NCI-H460 (cell line): ENCODE measurements around the gene RAB30. TPM values are rescaled to one million over a fixed set of nuclear protein-coding genes. Genes with fewer than 3 reads are reported as not detected.

ENCODE experiments used
- DNase-seq: peaks from one replicate; pipeline ENCODE4 v3.0.0-alpha.2; 2016; ENCODE audit warnings: low read depth; ENCODE audit errors: extremely low read depth
- total RNA-seq: library from RNA; depleted of rRNA; stranded (reverse); fragments of >200 nt; shearing (Covaris generic); gene quantifications from 2 replicates; pipeline ENCODE4 v1.2.3, GENCODE V29; 2014

The RAB30 gene
- total RNA-seq, 1 experiment from 2014 or later = 3.7 TPM

DNA sequence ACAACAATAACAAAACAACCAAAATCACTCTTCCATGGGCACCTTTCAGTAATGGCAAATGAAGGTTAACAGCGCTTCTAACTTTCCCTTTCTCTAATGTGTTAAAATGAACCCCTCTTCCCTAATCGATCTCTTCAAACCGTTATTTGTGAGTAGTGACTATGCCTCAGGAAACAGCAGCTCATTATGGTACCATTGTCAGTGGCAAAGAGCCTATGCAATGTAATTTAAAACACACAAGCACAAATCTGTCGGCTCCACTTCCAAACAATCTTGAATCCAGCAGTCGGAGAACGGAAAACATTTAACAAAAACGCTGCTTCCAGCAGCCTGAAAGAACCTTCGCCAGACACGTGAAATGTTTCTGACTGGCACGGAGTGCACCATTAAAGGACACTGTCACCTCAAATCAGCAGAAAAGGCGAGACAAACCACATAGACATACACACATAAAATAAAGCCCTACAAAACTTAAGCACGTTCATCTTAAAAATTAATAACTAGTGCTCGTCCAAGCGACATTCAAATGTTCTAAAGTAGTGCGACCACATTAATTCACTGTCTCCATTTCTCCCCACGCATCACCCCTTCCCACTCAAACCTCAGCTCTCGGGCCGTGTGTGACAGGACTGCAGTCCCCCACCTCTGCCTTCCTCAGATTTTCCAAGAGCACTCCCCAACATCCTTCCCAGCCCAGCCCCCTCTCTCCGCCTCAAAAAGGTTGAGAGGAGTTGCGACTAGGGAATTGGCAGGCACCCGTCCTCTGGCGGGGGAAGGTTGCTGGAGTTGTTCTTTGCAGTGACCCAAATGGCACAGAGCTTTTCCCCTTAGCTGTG is 748 bp downstream of the RAB30 start:
- DNase-seq = no peak

DNA sequence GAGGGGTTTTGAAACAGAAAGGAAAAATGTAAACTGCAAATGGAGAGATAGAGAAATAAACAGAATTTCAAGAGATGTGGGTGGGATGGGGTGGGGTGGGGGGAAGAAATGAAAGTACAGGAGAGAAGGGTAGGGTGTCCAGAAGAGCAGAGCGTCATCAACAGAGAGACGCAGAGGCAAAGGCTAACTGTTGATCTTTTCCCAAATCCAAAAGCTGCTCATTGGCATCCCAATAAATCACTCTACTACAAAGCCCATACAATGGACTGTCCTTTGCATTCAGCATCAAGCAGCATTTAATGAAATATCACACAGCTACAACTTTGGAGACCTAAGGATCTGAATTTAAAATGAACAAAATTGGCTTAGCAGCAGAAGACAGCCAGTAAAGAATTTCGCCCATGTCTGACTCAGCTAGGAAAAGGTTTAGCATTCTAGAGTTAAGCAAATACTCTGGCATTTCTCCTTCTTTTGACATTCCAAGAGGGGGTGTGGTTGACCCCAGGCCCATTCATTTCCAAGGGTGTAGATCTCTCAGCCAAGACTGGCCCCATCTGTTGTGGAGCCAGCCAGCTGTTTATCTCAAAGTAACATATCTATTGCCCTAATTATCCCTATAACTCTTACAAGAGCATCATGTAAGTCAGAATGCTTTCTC is 1.5 kb downstream of the RAB30 start:
- peak; percentile 33 for DNase-seq

DNA sequence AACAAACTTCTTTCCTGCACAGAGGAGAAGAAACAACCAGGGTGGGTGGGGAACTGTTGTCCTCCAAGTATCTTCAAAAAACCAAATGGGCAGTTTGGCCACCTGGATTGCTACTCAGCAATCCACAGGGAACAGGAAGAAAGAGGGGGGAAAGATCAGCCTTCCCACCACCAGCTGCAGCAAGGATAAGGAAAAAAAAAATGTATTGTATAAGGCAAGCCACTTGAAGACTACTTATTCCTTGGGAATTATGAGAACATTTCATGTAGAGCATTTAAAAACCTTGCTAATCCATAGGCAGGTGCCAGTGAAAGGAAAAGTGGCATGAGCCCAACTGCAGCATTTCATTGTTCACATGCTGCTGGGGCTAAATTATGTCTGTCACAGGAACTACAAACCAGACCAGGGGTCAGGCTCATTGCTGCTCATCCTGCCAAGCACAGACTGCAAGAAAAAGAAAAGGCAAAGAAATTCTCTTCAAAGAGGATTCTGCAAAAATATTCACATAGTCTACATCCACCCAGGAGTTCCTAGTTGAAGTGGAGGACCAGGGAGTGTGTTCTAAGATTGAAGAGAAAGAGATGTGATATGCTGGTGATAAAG is 2.2 kb downstream of the RAB30 start:
- no peak for DNase-seq

DNA sequence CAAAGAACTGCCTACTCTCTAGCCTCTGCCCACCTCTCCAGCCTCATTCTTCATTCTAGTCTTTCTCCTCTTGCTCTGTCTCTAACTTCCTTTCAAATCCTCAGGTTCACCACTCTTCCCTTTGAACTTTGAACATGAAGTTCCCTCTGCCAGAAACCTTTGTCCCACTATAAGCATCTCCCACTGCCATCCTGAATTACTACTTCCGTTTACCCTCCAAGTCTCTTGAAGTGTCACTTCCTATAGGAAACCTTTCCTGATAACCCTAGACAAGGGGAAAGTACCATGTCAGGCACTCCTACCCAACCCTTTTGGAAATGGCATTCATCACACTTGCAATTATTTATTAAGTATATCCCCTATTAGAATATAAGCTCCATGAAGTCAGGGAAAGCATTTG is 3.1 kb downstream of the RAB30 start:
- DNase-seq = no peak

DNA sequence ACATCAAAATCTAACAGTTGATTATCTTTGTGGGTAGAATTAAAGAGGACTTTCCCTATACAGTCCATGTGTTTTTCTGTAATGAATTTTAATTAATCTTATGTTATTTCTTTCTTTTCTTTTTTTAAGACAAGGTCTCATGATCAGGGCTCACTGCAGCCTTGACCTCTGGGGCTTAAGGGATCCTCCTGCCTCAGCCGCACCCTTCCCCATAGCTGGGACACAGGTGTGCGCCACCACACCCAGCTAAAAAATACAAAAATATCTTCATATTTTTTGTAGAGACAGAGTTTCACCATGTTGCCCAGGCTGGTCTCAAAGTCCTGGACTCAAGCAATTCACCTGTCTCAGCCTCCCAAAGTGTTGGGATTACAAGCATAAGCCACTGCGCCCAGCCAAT is 7.7 kb downstream of the RAB30 start:
- no peak for DNase-seq

DNA sequence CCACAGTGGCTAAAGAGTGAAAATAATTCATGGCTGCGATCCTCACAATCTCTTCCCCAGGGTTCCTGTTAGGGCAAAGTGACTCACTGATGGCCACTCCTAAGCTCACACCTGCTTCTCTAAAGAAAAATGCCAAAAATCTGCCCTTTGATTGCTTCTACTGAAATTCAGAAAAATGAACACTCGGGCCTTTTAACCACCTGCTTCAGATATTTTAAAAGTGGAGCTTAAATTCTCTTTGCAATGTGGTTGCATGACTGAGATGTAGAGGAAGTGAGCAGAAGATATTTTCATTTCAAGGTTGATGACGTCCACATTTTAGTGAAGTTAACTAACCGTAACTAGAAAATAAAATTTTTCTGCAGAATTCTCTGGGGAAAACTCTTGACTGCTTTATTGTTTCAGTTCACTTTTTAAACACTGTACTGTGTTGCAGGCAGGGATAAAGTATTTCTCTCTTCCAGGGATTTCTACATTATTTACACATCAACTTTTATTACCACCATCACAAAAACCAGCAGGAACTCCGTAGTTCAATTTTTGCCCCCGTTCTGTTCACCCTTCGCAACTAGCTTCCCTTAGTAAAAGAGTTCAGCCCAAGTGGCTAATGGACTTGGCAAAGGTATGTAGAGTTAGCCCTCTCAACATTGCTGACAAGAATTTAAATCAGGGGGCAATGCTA is 8.5 kb downstream of the RAB30 start:
- no peak for DNase-seq

DNA sequence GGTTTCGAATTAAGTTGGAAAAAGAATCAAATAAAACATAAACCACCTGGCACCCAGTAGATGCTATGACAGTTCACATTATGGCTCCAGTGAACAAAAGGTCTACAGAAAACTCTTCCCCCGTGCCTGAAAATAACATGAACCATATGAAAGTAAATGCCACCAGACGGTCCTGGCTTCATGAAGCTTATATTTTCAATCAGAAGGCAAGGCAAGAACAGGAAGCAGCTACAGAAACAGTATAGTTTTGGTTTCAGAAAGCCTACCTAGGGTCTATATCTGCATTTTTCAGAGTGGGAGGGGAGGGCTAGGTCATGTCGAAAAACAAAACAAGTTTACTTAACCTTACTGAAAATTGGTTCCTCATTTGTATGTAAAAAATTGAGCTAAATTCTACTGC is 9.8 kb downstream of the RAB30 start:
- no peak for DNase-seq

DNA sequence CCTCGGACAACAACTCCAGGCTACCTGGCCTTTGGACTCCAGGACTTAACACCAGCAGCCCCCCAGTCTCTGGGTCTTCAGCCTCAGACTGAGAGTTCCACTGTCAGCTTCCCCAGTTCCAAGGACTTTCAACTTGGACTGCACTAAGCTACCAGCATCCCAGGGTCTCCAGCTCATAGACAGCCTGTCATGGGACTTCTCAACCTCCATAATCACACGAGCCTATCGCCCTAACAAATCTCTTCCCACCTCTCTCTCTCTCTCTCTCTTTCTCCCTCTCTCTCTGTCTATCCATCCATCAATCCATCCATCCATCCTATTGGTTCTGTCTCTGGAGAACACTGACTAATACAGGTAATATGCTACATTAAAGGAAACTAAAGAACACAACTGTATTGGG is 10.7 kb downstream of the RAB30 start:
- no peak for DNase-seq

DNA sequence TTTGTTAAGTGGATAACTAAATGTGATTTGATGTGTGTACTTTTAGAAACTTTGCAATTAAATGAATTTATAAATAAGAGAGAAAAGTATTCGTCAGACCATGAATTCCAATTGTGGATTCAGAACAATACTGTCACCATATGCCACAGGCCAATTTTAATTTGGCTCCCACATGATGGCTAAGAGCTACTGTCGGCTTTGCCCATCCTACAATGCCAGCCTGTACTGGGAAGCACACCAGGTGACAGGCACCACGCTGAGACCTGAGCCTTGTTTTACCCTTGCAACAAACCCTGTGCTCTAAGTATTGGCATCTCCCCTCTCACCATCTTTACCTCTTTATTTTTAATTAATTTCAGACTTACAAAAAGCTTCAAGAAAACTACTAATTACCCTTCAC is 14.0 kb downstream of the RAB30 start:
- no peak for DNase-seq

DNA sequence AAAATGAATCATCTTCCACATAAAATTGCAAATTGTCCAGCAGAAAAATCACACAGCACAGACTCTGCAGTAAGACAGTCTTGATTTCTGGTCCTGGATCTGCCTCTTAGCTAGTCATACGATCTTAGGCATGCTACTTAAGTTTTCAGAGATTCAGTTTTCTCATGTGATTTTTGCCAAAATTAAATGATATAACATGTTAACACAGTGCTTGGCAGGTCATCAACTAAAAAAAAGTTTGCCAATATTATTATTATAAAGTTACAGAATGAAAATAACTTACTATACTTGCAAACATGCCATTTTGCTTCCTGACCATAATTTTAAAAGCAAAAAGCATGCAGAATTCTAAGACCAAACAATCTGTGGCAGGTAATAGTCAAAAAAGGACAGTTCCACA is 15.1 kb downstream of the RAB30 start:
- no peak for DNase-seq

DNA sequence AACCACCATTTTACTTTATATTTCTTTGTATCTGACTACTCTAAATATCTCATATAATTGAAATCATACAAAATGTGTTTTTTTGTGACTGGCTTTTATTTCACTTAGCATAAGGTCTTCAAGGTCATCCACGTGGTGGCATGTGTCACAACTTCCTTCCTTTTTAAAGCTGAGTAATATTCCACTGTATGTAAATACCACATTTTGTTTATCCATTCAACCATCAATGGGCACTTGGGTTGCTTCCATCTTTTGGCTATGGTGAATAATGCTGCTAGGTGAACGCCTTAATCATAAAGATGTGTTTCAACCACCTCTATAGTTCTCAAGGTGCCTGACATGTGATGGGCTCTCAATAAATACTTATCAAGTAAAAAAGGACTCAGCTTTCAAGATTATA is 15.5 kb downstream of the RAB30 start:
- DNase-seq = no peak

DNA sequence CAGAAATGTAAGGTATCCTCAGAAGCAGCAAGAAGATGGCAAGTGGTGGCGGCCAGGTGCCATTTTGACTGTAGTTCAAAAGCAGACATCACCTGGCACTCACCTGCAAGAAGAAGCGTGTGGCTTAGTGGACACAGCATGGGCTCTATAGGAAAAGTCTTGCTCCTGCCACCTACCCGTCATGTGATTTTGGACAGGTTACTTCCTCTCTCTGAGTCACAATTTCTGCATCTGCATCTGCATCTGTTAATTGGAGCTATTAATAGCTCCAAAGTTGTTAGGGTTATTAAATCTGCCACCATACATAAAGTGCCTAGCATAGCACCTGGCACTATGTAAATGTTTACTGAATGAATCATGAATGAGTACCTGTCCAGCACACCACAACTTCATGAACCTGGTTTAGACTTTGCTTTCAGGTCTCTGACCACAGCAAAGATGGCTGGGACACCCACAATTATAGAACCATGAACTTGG is 16.8 kb downstream of the RAB30 start:
- DNase-seq = no peak

DNA sequence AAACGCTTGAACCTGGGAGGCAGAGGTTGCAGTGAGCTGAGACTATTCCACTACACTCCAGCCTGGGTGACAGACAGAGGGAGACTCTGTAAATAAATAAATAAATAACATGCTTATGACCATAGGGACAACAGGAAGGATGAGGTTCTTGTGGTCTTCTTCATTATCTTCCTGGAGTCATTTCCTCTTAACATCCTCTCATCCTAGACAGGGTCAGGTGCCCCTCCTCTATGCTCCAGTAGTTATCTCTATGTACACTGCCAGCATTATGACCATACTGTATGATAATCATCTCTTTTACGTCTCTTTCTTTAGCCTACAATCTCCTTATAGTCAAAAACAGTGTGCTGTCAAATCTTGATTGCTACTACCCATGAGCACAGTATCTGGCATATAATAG is 17.7 kb downstream of the RAB30 start:
- no peak for DNase-seq

DNA sequence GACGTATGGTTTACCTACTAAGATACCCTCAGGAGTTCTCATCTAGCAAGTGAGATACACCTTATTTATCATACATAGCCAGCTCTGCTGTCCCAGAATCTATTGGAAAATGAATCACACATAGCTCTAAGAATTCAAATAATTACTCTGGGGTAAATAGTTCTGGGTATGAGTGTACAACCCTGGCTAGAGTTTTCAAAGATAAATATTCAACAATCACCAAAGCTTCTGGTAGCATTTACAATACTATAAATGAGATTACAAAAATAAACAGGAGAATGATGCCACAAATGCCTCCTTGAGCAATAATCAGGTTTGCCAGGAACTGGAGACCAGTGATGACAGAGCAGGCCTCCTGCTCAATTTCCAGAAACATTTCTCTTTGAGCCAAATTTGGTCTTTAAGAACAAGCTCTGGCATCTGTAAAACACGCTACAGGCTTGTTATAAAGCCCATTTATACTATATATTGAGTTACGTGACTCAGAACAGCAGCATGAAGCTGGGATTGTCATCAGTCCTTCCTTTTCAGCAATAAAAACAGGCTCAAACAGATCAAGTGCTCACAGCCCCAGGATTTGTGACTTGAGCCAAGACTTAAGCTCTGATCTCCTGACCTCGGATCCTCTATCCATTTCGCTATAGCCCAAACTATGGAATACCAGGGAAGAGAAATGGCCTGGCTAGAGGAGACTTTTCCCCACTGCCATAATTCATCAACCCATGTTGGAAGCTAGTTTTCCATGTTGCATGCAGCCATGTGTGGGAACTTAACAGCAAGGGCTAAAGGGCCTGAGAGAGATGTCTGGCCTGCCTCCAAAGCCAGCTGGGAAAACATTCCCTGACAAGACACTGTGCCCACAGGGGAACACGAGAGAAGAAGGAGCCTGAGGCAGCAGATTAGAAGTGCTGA is 19.7 kb downstream of the RAB30 start:
- no peak for DNase-seq

DNA sequence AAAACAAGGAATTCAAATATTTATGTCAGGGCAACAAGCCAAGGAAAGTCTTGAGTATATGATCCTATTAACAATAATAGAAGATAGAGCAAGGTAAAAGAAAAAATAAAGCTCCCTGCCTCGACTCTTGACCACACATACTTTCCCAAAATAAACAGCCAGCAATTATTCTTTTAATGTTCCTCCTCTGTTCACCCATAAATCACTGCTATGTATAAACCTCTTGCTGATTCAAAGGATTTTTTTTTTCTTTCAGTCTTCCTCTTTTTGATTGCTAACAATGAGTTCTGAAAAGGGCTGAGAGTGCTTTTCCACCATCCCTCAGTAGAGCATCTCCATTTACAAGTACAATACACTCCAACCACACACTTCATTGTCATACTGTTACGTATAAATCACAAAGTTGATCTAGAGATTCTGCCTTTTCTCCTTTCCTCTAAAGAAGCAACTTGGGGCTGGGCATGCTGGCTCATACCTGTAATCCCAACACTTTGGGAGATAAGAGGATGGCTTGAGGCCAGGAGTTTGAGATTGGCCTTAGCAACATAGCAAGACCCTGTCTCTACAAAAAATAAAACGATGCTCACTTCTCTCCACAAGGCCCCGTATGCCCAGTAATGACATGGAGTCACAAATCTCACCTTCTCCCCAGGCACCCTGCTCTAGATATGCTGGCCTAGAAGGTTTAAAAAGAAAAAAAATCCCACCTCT is 24.0 kb downstream of the RAB30 start:
- no peak for DNase-seq

DNA sequence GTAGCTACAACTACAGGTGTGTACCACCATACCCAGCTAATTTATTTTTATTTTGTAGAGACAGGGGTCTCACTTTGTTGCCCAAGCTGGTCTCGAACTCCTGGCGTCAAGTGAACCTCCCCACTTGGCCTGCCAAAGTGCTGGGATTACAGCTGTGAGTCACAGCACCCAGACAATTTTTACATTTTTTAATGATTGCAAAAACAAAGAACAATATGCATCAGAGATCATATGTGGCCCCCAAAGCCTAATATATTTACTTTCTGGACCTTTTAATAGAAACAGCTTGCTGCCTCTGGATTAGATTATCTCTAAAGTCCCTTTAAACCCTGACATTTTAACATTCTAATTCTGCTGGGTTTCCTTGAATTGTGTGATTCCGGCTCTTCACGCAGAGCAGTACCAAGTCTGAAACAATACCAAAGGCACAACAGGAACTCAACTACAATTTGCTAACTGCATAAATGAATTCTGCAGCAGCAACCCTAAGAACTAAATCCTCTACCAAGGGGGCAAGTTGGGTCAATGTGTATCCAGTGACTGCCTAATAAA is 25.0 kb downstream of the RAB30 start:
- DNase-seq = no peak

DNA sequence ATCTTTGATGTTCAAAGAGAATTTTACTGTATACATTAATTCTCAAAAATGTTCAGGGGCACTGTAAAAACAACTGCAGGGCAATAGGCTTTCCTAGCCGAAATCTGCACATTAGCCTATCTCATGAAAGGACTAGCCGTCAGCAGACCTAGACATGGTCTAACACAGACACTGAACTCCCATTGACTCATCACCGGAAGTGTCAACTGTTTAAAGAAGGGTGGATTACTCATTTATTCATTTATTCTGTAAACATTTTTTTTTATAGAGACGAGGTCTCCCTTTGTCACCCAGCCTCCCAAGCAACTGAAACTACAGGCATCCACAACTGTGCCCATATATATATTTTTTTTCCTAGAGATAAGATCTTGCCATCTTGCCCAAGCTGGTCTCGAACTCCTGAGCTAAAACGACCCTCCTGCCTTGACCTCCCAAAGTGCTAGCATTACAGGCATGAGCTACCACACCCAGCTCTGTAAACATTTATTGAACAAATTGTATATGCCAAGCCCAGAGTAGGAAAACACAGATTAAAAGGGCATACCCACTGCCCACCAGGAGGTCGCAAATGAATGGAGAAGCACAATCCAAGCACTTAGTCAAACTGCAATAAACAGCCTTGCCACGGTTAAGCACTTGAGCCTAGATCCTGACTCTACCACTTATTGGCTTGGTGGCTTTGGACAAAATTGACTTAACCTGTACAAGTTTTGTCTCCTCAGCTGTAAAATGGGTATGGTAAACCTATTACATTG is 26.6 kb downstream of the RAB30 start:
- peak; percentile 37 for DNase-seq

DNA sequence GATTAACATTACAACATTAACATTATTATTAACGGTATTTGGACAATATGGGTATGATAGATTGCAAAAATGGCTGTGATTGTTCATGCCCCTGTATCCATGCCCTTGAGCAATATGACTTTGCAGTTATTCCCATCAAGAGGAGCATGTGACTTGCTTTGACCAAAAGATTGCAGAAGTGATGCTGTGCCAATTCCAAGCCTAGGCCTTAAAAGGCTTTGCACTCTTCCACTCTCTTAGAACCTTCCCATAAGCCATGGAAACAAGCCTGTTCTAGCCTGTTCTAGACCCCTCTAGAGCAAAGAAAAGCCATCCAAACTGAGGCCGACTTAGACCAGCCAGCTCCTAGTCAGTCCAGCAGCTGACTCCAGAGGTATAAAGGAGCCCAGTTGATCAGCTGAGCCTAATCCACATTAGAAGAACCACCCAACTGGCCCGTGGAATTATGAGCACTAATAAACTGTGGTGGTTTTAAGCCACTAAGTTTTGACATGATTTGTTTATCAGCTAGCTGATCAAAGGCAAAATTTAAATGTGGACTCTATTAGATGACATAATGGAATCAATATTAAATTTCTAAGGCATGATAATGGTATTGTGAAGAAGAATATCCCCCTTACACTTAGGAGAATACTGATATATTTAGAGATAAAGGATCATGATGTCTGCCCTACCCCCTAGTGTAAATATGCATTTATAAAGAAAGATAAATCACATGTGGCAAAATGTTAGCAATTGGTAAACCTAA is 28.6 kb downstream of the RAB30 start:
- peak; percentile 13 for DNase-seq
